Suppressor macrophage (primary cell): Measurements from ENCODE around the gene SOX5.
A peak's percentile ranks its signal among the peaks of the same experiment; 100 is the strongest.
"Not testable (repeated sequence)": the region's sequence is repeated elsewhere in the genome, so short reads cannot be mapped to it uniquely, and the experiment has no call there.

Experiments
- DNase-seq, 4 experiments: peaks; one replicate each; pipeline ENCODE4 v3.0.0-alpha.2; 2020 to 2022

Gene SOX5

GRCh38 chr12:23906329-23906728, 43.1 kb downstream of the SOX5 start:
- no peak for DNase-seq

GRCh38 chr12:23899434-23899833, 50.0 kb downstream of the SOX5 start:
- DNase-seq, result no peak

DNA sequence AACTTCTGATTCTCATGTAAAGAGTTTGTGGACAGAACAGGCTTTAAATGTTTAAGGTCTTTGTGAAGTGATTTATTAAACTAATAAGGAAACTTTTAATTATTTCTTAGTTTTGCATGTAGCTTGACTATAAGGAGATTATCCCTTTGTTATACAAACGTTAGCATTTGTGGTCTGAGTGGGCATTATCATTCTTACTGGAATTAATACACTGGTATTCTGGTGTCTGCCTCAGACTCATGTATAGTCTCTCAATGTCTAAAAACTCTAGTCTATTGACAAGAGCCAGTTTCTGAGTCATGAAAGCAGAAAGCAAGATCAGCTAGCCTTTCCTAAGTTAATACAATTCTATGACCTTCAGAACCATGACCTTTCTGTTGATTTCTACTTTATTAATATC, 51.3 kb downstream of the SOX5 start:
- no peak for DNase-seq

- no peak for DNase-seq
These were observed 53.7 kb downstream of the SOX5 start for GRCh38 chr12:23895792-23896218.

- DNase-seq, result no peak
These were observed 55.9 kb downstream of the SOX5 start for GRCh38 chr12:23893611-23894010.

- DNase-seq, result no peak
These were observed 58.4 kb downstream of the SOX5 start for GRCh38 chr12:23891115-23891514.

GRCh38 chr12:23889069-23889440, 60.4 kb downstream of the SOX5 start:
- no peak for DNase-seq

DNA sequence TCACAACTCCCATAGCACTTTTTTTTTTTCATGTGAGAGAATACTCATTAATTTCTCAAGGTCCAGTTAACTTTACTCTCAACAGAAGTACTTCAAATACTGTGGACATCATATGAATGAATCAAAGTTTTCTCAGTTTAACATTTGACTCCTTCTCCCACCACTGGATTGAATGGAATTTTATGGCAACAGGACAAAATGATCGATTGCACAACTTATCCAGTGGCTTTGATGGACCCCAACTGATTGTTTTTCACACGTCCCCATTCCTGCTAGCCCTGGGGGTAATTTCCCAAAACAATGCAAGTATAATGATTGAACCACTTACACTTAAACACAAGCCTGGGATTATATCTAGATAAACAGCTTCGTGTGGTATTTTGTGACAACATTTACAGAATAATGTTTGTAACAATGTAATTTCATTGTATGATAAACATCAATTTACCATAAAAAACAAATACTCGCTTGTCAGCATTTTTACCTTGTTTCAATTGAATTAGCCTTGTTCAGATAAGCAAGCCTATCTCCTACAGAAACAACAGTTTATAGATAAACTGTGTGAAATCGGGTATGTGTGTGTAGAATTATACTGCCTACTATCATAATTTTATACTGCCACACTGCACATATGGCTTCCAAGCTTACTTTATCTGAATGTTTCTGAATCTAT, 60.9 kb downstream of the SOX5 start:
- no peak for DNase-seq

GRCh38 chr12:23887055-23887835, 62.2 kb downstream of the SOX5 start:
- DNase-seq, result no peak

DNA sequence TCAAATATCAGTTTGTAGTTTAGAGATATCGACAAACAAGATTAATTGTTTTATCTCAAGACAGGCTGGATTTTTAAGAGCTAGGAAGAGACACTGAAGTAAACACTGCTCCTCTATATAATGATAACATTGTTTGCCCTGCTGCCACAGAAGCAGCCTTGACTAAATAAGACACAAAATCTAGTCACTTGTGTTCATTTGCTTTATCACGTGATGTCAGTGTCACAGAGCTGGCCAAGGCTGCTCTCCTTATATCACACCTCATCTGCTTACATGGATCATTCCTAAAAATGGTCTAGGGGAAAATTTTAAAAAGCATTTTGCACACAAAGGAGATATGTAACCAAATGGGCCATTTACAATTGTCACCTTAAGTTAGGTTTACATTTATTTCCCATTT, 64.1 kb downstream of the SOX5 start:
- DNase-seq, result no peak

- DNase-seq, result no peak
These were observed 64.6 kb downstream of the SOX5 start for GRCh38 chr12:23884909-23885308.

DNA sequence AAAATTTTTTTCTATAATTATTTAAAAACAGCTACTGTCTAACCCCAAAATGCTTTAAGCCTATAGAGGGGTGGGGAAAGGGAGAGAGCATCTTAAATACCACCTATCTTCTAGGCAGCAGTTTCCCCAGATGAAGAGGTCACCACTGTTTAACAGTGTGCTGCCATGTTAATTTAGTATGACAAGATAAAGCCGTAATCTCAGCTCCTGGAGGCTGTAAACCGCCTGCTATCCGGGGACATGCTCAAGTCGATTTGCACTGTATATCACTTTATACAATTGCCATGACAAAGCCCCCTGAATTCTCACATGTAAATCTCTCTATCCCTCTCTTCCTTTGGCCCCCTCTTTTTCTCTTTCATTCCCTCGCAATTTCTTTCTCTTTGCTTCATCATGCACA, 68.5 kb downstream of the SOX5 start:
- DNase-seq, result no peak

DNA sequence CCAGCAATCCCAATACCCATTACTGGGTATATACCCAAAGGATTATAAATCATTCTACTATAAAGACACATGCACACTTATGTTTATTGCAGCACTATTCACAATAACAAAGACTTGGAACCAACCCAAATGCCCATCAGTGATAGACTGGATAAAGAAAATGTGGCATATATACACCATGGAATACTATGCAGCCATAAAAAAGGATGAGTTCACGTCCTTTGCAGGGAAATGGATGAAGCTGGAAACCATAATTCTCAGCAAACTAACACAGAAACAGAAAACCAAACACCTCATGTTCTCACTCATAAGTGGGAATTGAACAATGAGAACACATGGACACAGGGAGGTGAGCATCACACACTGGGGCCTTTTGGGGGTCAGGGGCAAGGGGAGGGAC, 72.9 kb downstream of the SOX5 start:
- not testable (repeated sequence) for DNase-seq

GRCh38 chr12:23867794-23868193, 81.7 kb downstream of the SOX5 start:
- no peak for DNase-seq

- DNase-seq, result no peak
These were observed 86.8 kb downstream of the SOX5 start for GRCh38 chr12:23862701-23863100.

- DNase-seq, result no peak
These were observed 89.5 kb downstream of the SOX5 start for GRCh38 chr12:23860019-23860418.

GRCh38 chr12:23857178-23857577, 92.3 kb downstream of the SOX5 start:
- no peak for DNase-seq

GRCh38 chr12:23855813-23856212, 93.7 kb downstream of the SOX5 start:
- DNase-seq, result no peak

GRCh38 chr12:23854598-23854997, 94.9 kb downstream of the SOX5 start:
- no peak for DNase-seq

DNA sequence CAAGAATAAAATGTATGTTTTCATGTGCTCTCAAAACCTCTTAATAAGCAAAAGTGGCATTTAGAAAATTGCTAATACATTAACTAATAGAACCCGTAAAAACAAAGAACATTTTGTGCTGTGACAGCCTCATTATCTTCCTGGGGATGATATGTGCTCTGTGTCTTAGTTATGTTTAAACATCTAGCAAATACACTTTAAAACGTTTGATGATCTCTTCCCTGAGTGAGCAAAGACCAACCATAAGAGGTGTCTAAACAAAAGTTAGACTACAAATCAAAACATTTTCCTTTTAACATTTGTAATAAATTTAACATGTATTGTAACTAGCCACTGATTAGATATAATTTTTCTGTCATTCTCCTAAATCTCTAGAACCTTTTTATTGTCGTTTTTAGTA, 95.8 kb downstream of the SOX5 start:
- no peak for DNase-seq

DNA sequence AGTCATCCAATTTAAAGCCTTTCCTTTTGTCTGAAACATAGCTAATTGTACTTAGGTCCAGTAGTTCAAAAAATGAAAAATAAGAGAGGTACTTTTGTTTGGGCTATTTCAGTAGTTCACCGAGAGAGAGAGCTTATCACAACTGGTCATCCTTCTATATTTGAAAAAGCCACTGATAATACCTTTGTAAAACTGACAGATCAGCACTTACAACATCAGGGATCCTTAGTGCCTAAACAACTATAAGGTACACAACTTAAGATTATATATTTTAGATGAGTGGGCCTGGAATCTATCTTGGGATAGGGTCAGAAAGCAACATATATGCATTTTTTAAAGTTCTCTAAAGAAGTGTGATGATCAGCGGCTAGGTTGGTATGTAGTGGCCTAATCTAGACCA, 97.9 kb downstream of the SOX5 start:
- no peak for DNase-seq

DNA sequence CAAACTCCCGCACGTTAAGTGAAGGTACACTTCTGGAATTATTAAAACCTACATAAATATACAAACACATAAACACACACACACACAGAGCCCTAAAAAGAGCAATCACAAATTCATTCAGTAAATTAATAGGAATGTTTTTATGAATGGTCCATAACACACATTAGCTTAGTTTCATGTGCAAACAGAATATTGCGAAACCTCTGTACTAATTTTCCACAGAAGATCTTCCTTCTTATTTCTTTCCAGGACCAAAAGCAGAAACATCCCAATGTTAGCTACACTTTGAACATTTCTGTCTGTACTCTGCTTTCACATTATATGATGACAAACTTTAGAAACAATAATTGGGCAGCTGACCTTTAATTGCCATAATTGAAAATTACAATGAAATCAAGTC, 101.6 kb downstream of the SOX5 start:
- no peak for DNase-seq

- no peak for DNase-seq
These were observed 105.5 kb downstream of the SOX5 start for GRCh38 chr12:23843958-23844357.

DNA sequence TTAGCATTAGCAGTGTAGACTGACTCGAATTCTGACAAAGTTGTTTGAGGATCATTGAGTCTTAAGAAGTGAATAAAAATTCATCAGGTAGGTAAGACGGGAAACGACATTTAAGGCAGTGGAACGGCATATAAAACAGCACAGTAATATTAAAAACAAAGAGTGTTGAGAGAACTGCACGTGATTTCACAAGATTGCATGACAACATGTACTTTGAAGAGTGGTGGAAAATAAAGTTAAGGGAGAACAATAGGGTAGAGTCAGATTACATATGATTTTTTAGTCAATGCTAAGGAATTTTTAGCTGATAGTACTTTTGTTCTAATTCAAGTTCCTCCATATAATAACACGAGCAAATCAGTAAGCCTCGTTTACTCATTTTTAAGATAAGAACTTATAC, 115.4 kb downstream of the SOX5 start:
- DNase-seq, result no peak

GRCh38 chr12:23831739-23832138, 117.7 kb downstream of the SOX5 start:
- peak in 2 of 4 experiments; percentile 5 for DNase-seq
